ENCODE data around the gene SLCO6A1.

DNA sequence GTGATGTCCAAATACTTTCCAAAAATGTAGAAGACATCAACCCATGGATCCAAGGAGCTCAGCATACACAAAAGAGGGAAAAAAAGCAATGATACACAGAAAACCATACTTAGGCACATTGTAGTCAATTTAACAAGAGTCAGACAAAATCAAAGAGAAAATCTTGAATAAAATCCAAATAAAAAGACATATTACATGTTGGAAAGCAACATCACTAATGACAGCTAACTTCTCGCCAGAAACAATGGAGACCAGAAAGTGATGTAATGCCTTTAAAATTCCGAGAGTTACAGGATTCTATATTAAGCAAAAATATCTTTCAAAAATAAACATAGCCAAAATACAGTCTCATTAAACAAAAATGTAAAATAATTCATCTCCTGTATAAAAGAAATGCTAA, 122.9 kb downstream of the SLCO6A1 start:
- TF ChIP-seq, protein P1, sequence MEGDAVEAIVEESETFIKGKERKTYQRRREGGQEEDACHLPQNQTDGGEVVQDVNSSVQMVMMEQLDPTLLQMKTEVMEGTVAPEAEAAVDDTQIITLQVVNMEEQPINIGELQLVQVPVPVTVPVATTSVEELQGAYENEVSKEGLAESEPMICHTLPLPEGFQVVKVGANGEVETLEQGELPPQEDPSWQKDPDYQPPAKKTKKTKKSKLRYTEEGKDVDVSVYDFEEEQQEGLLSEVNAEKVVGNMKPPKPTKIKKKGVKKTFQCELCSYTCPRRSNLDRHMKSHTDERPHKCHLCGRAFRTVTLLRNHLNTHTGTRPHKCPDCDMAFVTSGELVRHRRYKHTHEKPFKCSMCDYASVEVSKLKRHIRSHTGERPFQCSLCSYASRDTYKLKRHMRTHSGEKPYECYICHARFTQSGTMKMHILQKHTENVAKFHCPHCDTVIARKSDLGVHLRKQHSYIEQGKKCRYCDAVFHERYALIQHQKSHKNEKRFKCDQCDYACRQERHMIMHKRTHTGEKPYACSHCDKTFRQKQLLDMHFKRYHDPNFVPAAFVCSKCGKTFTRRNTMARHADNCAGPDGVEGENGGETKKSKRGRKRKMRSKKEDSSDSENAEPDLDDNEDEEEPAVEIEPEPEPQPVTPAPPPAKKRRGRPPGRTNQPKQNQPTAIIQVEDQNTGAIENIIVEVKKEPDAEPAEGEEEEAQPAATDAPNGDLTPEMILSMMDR (conservative IDR thresholded peaks at IDR 0.05; ENCODE audit: low read depth, low read length): no peak
- no peak for TF ChIP-seq EZH2 (IDR thresholded peaks at IDR 0.05; ENCODE audit: low read length, unreplicated experiment)
